ENCODE results near the gene ANKS4B. TPM values are rescaled to one million over a fixed set of nuclear protein-coding genes. Genes with fewer than 3 reads are reported as not detected.
"Not testable (repeated sequence)": the region's sequence is repeated elsewhere in the genome, so short reads cannot be mapped to it uniquely, and the experiment has no call there.

Gene ANKS4B
- total RNA-seq, 4 donors from 2014 or later, result 0.20 TPM; not detected in 3

GRCh38 chr16:21189311-21189710 lies 44.2 kb upstream of the ANKS4B start:
- DNase-seq (ENCODE audit: low spot score in 2 of 2), result no peak
- peaks cover 0 to 11% of the 10 kb centered on the region in 2 donors for H3K27me3 ChIP-seq
- peaks cover 0 to 3% (median 0%) of the 10 kb centered on the region in 4 donors for H3K9me3 ChIP-seq
- H3K4me3 ChIP-seq, result no peak overlapping the region
- TF ChIP-seq, protein P1, sequence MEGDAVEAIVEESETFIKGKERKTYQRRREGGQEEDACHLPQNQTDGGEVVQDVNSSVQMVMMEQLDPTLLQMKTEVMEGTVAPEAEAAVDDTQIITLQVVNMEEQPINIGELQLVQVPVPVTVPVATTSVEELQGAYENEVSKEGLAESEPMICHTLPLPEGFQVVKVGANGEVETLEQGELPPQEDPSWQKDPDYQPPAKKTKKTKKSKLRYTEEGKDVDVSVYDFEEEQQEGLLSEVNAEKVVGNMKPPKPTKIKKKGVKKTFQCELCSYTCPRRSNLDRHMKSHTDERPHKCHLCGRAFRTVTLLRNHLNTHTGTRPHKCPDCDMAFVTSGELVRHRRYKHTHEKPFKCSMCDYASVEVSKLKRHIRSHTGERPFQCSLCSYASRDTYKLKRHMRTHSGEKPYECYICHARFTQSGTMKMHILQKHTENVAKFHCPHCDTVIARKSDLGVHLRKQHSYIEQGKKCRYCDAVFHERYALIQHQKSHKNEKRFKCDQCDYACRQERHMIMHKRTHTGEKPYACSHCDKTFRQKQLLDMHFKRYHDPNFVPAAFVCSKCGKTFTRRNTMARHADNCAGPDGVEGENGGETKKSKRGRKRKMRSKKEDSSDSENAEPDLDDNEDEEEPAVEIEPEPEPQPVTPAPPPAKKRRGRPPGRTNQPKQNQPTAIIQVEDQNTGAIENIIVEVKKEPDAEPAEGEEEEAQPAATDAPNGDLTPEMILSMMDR (IDR thresholded peaks at IDR 0.05), result no peak
- no peak for TF ChIP-seq EP300 (IDR thresholded peaks at IDR 0.05)
- no peak for TF ChIP-seq POLR2A (IDR thresholded peaks at IDR 0.05)
- H3K36me3 ChIP-seq, result no peaks in the 10 kb centered on the region
- WGBS, 2 donors, result 86 to 91% methylated on average over 5 of the region's 5 CpGs
- no peak overlapping the region for H3K27ac ChIP-seq
- H3K4me1 ChIP-seq, result peaks cover 0 to 7% (median 0%) of the 10 kb centered on the region in 4 donors

- no peak overlapping the region for H3K4me3 ChIP-seq
- DNase-seq (ENCODE audit: low spot score in 2 of 2), result no peak
- H3K27ac ChIP-seq, result no peak overlapping the region
- no peaks in the 10 kb centered on the region for H3K36me3 ChIP-seq
- WGBS, 2 donors, result 91 to 92% methylated on average over 4 of the region's 4 CpGs
- peaks cover 0 to 18% of the 10 kb centered on the region in 2 donors for H3K27me3 ChIP-seq
- TF ChIP-seq, protein P1 (IDR thresholded peaks at IDR 0.05), result no peak
- TF ChIP-seq EP300 (IDR thresholded peaks at IDR 0.05) (no peak), POLR2A (IDR thresholded peaks at IDR 0.05) (no peak)
- peaks cover 0 to 3% (median 0%) of the 10 kb centered on the region in 4 donors for H3K9me3 ChIP-seq
- peaks cover 0 to 7% (median 0%) of the 10 kb centered on the region in 4 donors for H3K4me1 ChIP-seq
Measured at GRCh38 chr16:21190013-21190412, 43.5 kb upstream of the ANKS4B start.

GRCh38 chr16:21190599-21190998 lies 42.9 kb upstream of the ANKS4B start:
- DNase-seq (ENCODE audit: low spot score in 2 of 2), result no peak
- peaks cover 0 to 3% (median 0%) of the 10 kb centered on the region in 4 donors for H3K9me3 ChIP-seq
- TF ChIP-seq POLR2A (IDR thresholded peaks at IDR 0.05) (no peak), EP300 (IDR thresholded peaks at IDR 0.05) (no peak)
- TF ChIP-seq, protein P1 (IDR thresholded peaks at IDR 0.05), result no peak
- peaks cover 0 to 18% of the 10 kb centered on the region in 2 donors for H3K27me3 ChIP-seq
- H3K36me3 ChIP-seq, result no peaks in the 10 kb centered on the region
- no peak overlapping the region for H3K4me3 ChIP-seq
- H3K4me1 ChIP-seq, result peaks cover 0 to 7% (median 0%) of the 10 kb centered on the region in 4 donors
- no peak overlapping the region for H3K27ac ChIP-seq

GRCh38 chr16:21192991-21193390 lies 40.5 kb upstream of the ANKS4B start:
- peaks cover 0 to 3% (median 0%) of the 10 kb centered on the region in 4 donors for H3K9me3 ChIP-seq
- WGBS, 2 donors, result 33 to 63% methylated on average over 1 of the region's 1 CpG
- no peak overlapping the region for H3K27ac ChIP-seq
- TF ChIP-seq POLR2A (IDR thresholded peaks at IDR 0.05) (no peak), EP300 (IDR thresholded peaks at IDR 0.05) (no peak)
- TF ChIP-seq, protein P1 (IDR thresholded peaks at IDR 0.05), result no peak
- H3K4me1 ChIP-seq, result peaks cover 0 to 7% (median 0%) of the 10 kb centered on the region in 4 donors
- no peak for DNase-seq (ENCODE audit: low spot score in 2 of 2)
- no peaks in the 10 kb centered on the region for H3K36me3 ChIP-seq
- peaks cover 0 to 18% of the 10 kb centered on the region in 2 donors for H3K27me3 ChIP-seq
- H3K4me3 ChIP-seq, result no peak overlapping the region

GRCh38 chr16:21194771-21195301 lies 38.7 kb upstream of the ANKS4B start:
- WGBS, 2 donors, result 29 to 35% methylated on average over 6 of the region's 6 CpGs
- TF ChIP-seq, protein P1 (IDR thresholded peaks at IDR 0.05), result no peak
- TF ChIP-seq EP300 (IDR thresholded peaks at IDR 0.05) (no peak), POLR2A (IDR thresholded peaks at IDR 0.05) (no peak)

DNA sequence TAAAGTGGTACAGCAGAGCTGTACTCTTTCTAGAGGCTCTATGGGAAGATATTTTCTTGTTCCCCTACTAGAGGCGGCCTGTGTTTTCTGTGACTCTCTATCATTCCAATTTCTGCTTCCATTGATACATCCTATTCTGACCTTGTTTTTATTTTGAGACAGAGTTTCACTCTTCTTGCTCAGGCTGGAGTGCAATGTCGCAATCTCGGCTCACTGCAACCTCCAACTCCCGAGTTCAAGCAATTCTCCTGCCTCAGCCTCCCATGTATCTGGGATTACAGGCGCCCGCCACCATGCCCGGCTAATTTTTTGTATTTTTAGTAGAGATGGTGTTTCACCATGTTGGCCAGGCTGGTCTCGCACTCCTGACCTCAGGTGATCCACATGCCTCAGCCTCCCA lies 38.2 kb upstream of the ANKS4B start:
- H3K27ac ChIP-seq; H3K4me1 ChIP-seq; H3K4me3 ChIP-seq; H3K36me3 ChIP-seq; H3K9me3 ChIP-seq; DNase-seq (ENCODE audit: low spot score in 2 of 2): not testable (repeated sequence)
- 92 to 98% methylated on average over 8 of the region's 8 CpGs for WGBS, 2 donors
- peaks cover 0 to 18% of the 10 kb centered on the region in 2 donors for H3K27me3 ChIP-seq

More at GRCh38 chr16:21194771-21195301, 38.7 kb upstream of the ANKS4B start:
- H3K36me3 ChIP-seq, result no peaks in the 10 kb centered on the region
- no peak overlapping the region for H3K4me3 ChIP-seq
- H3K4me1 ChIP-seq, result no peaks in the 10 kb centered on the region
- no peak overlapping the region for H3K27ac ChIP-seq
- H3K9me3 ChIP-seq, result peaks cover 0 to 3% (median 0%) of the 10 kb centered on the region in 4 donors
- DNase-seq (ENCODE audit: low spot score in 2 of 2), result no peak
- peaks cover 0 to 18% of the 10 kb centered on the region in 2 donors for H3K27me3 ChIP-seq
